WTC11 (cell line): Measurements from ENCODE around the gene LSM12. TPM values are rescaled to one million over a fixed set of nuclear protein-coding genes. Genes with fewer than 3 reads are reported as not detected.

ENCODE experiments used
- ATAC-seq: fragments of 200-7000 bp; cut with Tn5 transposase; 2 replicates; pipeline ENCODE4 v1.10.0; 2021; ENCODE audit warnings: mild to moderate bottlenecking, moderate library complexity
- CTCF ChIA-PET: fragments of 300-600 bp; sonication (Branson Sonifier 250); formaldehyde crosslinking; loops from one replicate; lab custom pipeline; 2021; ENCODE audit warnings: antibody characterized with exemption; lab: Charles Lee
- POLR2A ChIA-PET: fragments of 350-600 bp; sonication (Branson Sonifier 250); formaldehyde crosslinking; loops from one replicate; lab custom pipeline; 2021; ENCODE audit warnings: antibody characterized with exemption; lab: Charles Lee
- DNase-seq: peaks from one replicate; pipeline ENCODE4 v3.0.0; 2021; ENCODE audit warnings: low spot score
- H3K27ac Mint-ChIP-seq: 2 replicates; pipeline ENCODE4 v1.8.0; 2021; ENCODE audit warnings: mixed read lengths
- H3K27me3 Mint-ChIP-seq: 2 replicates; pipeline ENCODE4 v1.8.0; 2021; ENCODE audit warnings: low read depth, mild to moderate bottlenecking, moderate library complexity, mixed read lengths
- H3K36me3 Mint-ChIP-seq: 2 replicates; pipeline ENCODE4 v1.8.0; 2021; ENCODE audit warnings: mixed read lengths
- H3K4me1 Mint-ChIP-seq: 2 replicates; pipeline ENCODE4 v1.8.0; 2022; ENCODE audit warnings: mixed read lengths
- H3K4me3 Mint-ChIP-seq: 2 replicates; pipeline ENCODE4 v1.8.0; 2021; ENCODE audit warnings: mild to moderate bottlenecking, moderate library complexity, mixed read lengths
- H3K9me3 Mint-ChIP-seq: 2 replicates; pipeline ENCODE4 v1.8.0; 2021; ENCODE audit warnings: mixed read lengths
- ARID4B ChIP-seq: sonication (generic); formaldehyde crosslinking; IDR thresholded peaks from 2 replicates; pipeline ENCODE4 v1.8.0; 2023; ENCODE audit warnings: missing genetic modification reagents, mild to moderate bottlenecking, borderline replicate concordance
- ATF6 ChIP-seq: sonication (generic); formaldehyde crosslinking; IDR thresholded peaks from 2 replicates; pipeline ENCODE4 v1.8.1; 2023; ENCODE audit warnings: mild to moderate bottlenecking, missing genetic modification reagents
- CTCF ChIP-seq: fragments of 200-600 bp; IDR thresholded peaks from 2 replicates; pipeline ENCODE4 v1.8.0; 2022; ENCODE audit warnings: antibody characterized with exemption
- NR2C2 ChIP-seq: sonication (generic); formaldehyde crosslinking; IDR thresholded peaks from 2 replicates; pipeline ENCODE4 v1.8.0; 2022; ENCODE audit warnings: mild to moderate bottlenecking, missing genetic modification reagents
- NR3C1 ChIP-seq: sonication (generic); formaldehyde crosslinking; conservative IDR thresholded peaks from 2 replicates; pipeline ENCODE4 v1.8.1; 2023; ENCODE audit warnings: low read depth, mild to moderate bottlenecking, missing genetic modification reagents
- RELA ChIP-seq: sonication (generic); formaldehyde crosslinking; IDR thresholded peaks from 2 replicates; pipeline ENCODE4 v1.8.1; 2022; ENCODE audit warnings: missing genetic modification reagents, mild to moderate bottlenecking, borderline replicate concordance
- STAT6 ChIP-seq: sonication (generic); formaldehyde crosslinking; conservative IDR thresholded peaks from 2 replicates; pipeline ENCODE4 v1.8.1; 2023; ENCODE audit warnings: mild to moderate bottlenecking, low read depth, missing genetic modification reagents, moderate library complexity
- TCF7 ChIP-seq: sonication (generic); formaldehyde crosslinking; IDR thresholded peaks from 2 replicates; pipeline ENCODE4 v1.8.0; 2022; ENCODE audit warnings: mild to moderate bottlenecking, low read depth, missing genetic modification reagents, moderate library complexity
- ZBTB21 ChIP-seq: sonication (generic); formaldehyde crosslinking; IDR thresholded peaks from 2 replicates; pipeline ENCODE4 v1.8.1; 2023; ENCODE audit warnings: mild to moderate bottlenecking, missing genetic modification reagents, borderline replicate concordance
- ZMAT4 ChIP-seq: fragments of 250-450 bp; sonication (Bioruptor Pico); IDR thresholded peaks from 2 replicates; pipeline ENCODE4 v1.9.0; 2021; ENCODE audit warnings: mild to moderate bottlenecking
- ZNF232 ChIP-seq: sonication (generic); formaldehyde crosslinking; IDR thresholded peaks from 2 replicates; pipeline ENCODE4 v1.8.0; 2022; ENCODE audit warnings: mild to moderate bottlenecking, missing genetic modification reagents
- ZNF416 ChIP-seq: fragments of 250-450 bp; sonication (Bioruptor Pico); IDR thresholded peaks from 2 replicates; pipeline ENCODE4 v1.9.0; 2021; ENCODE audit warnings: mild to moderate bottlenecking, inconsistent platforms
- total RNA-seq: library from RNA; stranded (reverse); gene quantifications from 3 replicates; pipeline ENCODE4 v1.2.3, GENCODE V29; 2021
- TF ChIP-seq, protein P1 (sequence below): sonication (generic); formaldehyde crosslinking; IDR thresholded peaks from 2 replicates; pipeline ENCODE4 v1.8.0; 2022; ENCODE audit warnings: mild to moderate bottlenecking, missing genetic modification reagents

The LSM12 gene
- total RNA-seq, 1 experiment from 2014 or later, result 102 TPM

- TF ChIP-seq, protein P1, sequence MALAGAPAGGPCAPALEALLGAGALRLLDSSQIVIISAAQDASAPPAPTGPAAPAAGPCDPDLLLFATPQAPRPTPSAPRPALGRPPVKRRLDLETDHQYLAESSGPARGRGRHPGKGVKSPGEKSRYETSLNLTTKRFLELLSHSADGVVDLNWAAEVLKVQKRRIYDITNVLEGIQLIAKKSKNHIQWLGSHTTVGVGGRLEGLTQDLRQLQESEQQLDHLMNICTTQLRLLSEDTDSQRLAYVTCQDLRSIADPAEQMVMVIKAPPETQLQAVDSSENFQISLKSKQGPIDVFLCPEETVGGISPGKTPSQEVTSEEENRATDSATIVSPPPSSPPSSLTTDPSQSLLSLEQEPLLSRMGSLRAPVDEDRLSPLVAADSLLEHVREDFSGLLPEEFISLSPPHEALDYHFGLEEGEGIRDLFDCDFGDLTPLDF (CRISPR knock-in tag), result no peak
- TF ChIP-seq ARID4B, result no peak
These were observed 43.7 kb upstream of the LSM12 start (continued) for GRCh38 chr17:44110011-44110686.

- TF ChIP-seq ZMAT4 (CRISPR knock-in tag) (no peak), STAT6 (CRISPR knock-in tag) (no peak), RELA (CRISPR knock-in tag) (no peak), ATF6 (CRISPR knock-in tag) (no peak), ZBTB21 (no peak), ZNF232 (CRISPR knock-in tag) (no peak), TCF7 (CRISPR knock-in tag) (no peak), CTCF (no peak), NR2C2 (no peak), NR3C1 (CRISPR knock-in tag) (no peak), ZNF416 (no peak)
- DNase-seq, result no peak
- Mint-ChIP-seq H3K4me3 (no peak overlapping the region), H3K36me3 (no peaks in the 10 kb centered on the region), H3K4me1 (peaks cover 41% of the 10 kb centered on the region), H3K27ac (no peak overlapping the region), H3K9me3 (no peaks in the 10 kb centered on the region), H3K27me3 (no peaks in the 10 kb centered on the region)
- no peak for ATAC-seq
- CTCF ChIA-PET, result interaction anchor here (4.6 kb wide), 1 partner anchor 10 kb away, joined by 24 read pairs; no protein-coding TSS in a partner anchor
- POLR2A ChIA-PET, result interaction anchor here (1.1 kb wide), 1 partner anchor 14 kb away, joined by 3 read pairs; the partner anchor contains the start of gene HDAC5
These were observed 42.8 kb upstream of the LSM12 start for GRCh38 chr17:44109312-44109630.
